HG03196 (cell line): ENCODE results near the gene EMC8.

Experiments used
- ATAC-seq: cut with Tn5 transposase; IDR thresholded peaks from one replicate; pipeline ENCODE4 v1.9.1; 2021; ENCODE audit not compliant: unreplicated experiment

Gene EMC8

DNA sequence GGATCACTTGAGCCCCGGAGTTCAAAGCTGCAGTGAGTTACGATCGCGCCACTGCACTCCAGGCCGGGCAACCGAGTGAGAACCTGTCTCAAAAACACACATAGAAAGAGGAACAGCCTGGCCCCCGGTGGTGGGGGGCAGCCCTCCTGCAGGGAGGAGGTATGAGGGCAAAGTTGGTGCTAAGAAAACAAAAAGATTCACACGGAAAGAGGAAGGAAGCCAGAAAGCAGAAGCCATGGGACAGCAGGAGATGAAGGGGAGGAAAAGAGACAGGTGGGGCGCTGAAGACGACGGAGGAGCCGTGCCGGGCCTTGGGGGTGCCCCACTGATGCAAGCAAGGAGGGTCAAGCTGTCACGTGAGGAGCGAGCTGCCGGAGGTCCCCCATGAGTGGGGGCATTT lies 40.2 kb downstream of the EMC8 start:
- ATAC-seq = no peak

- ATAC-seq = no peak
Observed at GRCh38 chr16:85757341-85757822, 42.0 kb downstream of the EMC8 start.

DNA sequence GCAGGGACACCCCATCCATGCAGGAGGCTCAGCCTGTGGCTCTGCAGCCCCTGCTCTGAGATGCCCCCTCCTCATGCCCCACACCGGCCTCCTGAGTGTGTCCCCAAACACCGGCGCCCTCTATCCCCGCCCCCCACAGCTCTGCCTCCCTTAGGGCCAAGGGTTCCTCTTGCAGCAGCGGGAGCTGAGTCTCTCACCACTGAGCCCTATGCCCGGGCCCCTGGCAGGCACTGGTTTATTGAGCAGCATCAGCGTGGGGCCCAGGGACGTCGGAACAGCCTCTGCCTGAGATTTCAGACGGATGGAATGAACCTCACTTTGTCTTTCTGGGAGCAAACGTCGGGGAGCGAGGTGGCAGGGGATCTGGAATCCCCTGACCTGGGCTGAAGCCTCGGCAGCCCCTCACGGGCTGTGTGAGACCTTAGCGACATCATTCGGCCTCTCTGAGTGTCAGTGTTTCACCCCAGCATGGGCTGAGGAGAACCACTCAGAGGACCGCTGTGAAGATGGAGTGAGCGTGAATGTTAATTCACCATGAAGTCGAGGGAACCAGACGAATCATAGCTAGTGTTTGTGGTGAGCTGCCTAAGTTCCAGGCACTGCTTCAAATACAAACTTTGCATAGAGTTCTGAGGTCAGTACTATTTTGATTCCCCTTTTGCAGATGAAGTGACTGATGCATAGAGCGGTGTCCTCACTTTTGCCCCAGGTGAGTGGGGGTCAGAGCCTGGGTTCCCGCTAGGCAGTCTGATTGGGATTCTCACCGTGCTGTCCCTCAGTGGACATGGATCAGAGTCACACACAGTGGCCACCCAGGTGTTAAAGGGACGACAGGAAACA lies 43.2 kb downstream of the EMC8 start:
- peak; percentile 37 for ATAC-seq

DNA sequence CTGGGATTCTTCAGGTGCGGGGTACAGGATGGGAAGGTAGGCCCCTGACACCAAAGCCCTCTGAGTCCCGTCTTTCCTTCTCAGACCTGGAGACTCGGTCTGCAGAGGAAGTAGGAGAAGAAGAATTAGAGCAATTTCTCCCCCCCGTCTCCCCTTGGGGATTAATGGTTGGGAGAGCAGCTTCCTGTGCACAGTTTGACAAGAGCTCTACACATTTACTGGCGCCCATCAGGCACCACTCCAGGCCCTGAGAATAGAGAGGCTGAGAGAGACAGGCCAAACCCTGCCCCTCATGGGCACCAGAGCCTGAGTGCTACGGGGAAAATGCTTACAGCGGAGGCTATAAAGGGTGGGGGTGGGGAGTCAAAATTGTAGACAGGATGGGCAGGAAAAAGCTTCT lies 44.9 kb downstream of the EMC8 start:
- no peak for ATAC-seq

- ATAC-seq = no peak
Observed at GRCh38 chr16:85753976-85754375, 45.4 kb downstream of the EMC8 start.

GRCh38 chr16:85753559-85753958 lies 45.8 kb downstream of the EMC8 start:
- no peak for ATAC-seq

GRCh38 chr16:85752511-85753420 lies 46.6 kb downstream of the EMC8 start:
- ATAC-seq = no peak

DNA sequence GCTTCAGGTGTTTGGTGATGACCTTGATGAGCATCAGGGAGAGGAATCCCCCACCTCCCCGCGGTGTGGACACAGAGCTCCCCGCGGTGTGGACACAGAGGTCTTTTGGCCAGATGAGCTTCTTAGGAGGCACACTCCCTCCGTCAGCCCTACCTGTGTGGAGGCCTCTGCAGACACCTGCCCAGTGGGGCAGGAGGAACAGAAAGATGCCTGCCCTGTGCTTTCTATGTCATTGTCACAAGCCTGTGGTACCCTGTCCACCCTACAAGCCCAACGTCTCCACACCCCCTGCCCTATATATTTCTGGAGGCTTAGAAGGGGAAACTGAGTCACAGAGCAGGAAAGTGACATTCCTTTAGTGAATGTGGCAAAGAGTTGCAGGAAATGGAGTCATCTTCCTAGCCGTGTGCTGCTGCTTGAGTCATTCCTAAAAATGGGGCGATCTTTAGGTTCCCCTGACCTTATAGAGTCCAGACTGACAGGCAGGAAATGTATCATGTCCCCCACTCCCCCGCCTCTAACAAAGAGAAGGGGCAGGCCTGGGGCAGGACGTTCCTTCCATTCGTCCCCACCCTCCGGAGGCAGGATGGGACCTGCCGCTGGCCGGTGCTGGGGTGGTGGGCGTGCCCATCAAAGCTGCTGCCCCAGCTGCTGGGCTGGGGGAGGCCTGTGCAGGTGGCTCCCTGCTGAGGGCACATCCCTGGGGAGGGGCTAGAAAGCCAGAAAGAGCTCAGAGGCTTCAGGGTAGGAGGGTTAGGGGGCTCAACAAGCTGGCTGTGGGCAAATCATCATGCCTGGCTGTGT lies 47.4 kb downstream of the EMC8 start:
- no peak for ATAC-seq

- peak; percentile 42 for ATAC-seq
Observed at GRCh38 chr16:85750827-85751697, 48.3 kb downstream of the EMC8 start, which contains the start of gene C16orf74. Gene C16orf74 (minus strand): TSS chr16:85751096. CDS start chr16:85735217, 15,879 bp downstream.

GRCh38 chr16:85750146-85750826 lies 49.1 kb downstream of the EMC8 start:
- ATAC-seq = no peak

DNA sequence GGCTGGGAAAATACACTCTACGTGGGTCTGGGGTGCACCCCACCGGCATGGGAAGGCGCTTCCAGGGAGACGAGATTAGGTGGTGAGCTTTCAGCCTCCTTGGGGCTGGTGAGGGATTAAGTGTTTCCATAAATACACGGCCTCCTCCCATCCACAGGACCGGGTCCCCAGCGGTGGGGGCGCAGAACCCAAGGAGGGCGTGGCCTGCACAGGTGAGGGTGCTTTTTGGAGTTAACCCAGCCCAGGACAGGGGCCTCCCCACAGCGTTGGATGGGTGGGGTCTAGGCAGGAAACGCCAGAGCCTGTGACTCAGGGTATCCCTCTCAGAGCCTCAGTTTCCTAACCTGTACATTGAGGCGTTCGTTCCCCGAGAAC lies 49.6 kb downstream of the EMC8 start:
- ATAC-seq = no peak

DNA sequence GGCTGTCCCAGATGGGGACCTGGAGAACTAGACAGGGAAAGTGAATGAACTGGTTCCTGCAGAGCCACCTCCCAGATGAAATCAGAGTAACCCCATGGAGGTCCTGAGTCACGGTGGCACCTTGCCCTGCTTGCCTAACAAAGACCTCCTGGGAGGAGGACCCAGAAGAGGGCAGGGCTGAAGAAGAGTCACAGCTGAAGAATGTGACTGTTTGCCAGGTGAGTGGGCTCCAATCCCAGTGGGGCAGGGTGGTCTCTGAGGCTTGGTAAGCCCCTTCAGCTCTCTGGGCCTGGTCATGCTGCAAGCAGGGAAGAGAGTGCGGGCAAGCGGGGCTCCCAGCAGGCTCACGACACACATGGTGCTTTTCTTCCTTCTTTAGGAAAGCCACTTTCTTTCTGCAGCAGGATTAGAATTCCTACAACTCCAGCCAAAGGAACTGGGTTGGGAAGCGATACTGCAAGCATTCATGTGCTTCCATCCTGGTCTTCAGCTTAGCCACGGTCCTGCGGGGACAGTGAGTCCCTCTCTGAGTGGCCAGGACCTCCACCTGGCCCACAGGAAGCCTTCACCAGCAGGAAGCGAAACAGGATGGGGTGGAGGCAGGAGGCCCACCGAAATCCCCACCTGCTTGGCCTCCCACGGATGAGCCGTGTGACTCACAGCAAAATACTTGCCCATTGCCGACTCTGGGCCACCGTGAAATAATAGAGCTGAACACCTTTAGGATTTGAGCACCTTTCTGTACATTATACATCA lies 52.7 kb downstream of the EMC8 start:
- ATAC-seq = no peak

- no peak for ATAC-seq
Observed at GRCh38 chr16:85738923-85739715, 60.2 kb downstream of the EMC8 start.

DNA sequence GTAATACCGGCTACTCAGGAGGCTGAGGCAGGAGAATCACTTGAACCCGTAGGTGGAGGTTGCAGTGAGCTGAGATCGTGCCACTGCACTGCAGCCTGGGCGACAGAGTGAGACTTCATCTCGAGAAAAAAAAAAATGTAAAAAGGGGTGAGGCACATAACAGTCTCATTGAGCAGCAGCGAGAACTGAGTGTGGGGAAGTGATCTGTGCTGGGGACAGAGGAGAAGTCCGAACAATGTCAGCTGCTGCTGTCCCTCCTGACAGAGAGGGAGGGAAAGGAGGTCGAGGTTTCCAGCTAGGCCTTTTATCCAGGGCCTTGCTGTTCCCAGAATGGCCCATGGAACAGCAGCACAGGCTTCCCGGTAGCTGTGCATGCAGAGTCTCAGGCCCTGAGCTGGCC lies 62.4 kb downstream of the EMC8 start:
- no peak for ATAC-seq

DNA sequence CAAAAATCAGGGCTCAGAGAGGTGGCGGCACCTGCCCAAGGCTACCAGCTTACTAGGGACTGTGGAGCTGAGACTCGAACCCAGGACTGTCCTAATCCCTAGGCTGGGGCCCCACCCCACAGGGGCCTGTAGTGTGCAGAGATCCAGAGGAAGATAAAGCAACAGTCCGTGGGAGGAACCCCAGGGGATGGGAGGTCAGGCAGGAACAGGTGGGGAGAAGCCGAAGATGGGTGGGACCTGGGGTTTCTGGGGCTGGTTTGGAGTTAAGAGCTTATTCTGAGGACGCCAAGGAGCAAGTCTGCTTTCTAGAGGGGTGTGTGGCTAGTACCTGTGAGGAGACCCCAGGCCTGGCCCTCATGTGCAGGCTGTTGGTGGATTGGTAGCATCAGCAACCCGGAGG lies 63.4 kb downstream of the EMC8 start:
- no peak for ATAC-seq

GRCh38 chr16:85735225-85735635 lies 64.1 kb downstream of the EMC8 start:
- ATAC-seq = peak; percentile 85

- ATAC-seq = no peak
Observed at GRCh38 chr16:85734311-85735017, 64.9 kb downstream of the EMC8 start.
